Neuronal stem cell (in vitro differentiated cells): ENCODE results near the gene ACSM6. TPM values are rescaled to one million over a fixed set of nuclear protein-coding genes. Genes with fewer than 3 reads are reported as not detected.

ENCODE experiments used
- DNase-seq: peaks from one replicate; pipeline ENCODE4 v3.0.0-alpha.2; 2013; ENCODE audit warnings: low spot score
- H2AFZ ChIP-seq: one replicate; pipeline ENCODE4 v1.6.1; 2013; ENCODE audit warnings: mild to moderate bottlenecking, low read length, inconsistent platforms
- H2AK5ac ChIP-seq: 2 replicates; pipeline ENCODE4 v1.6.1; 2013; ENCODE audit warnings: low read depth, mild to moderate bottlenecking, inconsistent platforms, low read length, moderate library complexity, mixed read lengths
- H2BK120ac ChIP-seq: 2 replicates; pipeline ENCODE4 v1.6.1; 2013; ENCODE audit warnings: low read depth, mild to moderate bottlenecking, inconsistent platforms, low read length, moderate library complexity, mixed read lengths
- H2BK12ac ChIP-seq: one replicate; pipeline ENCODE4 v1.6.1; 2013; ENCODE audit warnings: low read length, inconsistent platforms
- H2BK15ac ChIP-seq: 2 replicates; pipeline ENCODE4 v1.6.1; 2013; ENCODE audit warnings: mild to moderate bottlenecking, low read length, inconsistent platforms, mixed read lengths
- H2BK5ac ChIP-seq: one replicate; pipeline ENCODE4 v1.6.1; 2013; ENCODE audit warnings: inconsistent platforms, mild to moderate bottlenecking, low read length, moderate library complexity
- H3K14ac ChIP-seq: one replicate; pipeline ENCODE4 v1.6.1; 2013; ENCODE audit warnings: low read length, inconsistent platforms
- H3K18ac ChIP-seq: 2 replicates; pipeline ENCODE4 v1.6.1; 2013; ENCODE audit warnings: low read length, inconsistent platforms
- H3K23ac ChIP-seq: 2 replicates; pipeline ENCODE4 v1.6.1; 2013; ENCODE audit warnings: low read depth, mild to moderate bottlenecking, mixed read lengths, low read length, inconsistent platforms; ENCODE audit not compliant: poor library complexity
- H3K27ac ChIP-seq: replicated peaks from 3 replicates; pipeline ENCODE4 v1.5.1; 2013; ENCODE audit warnings: low read length, inconsistent platforms
- H3K27me3 ChIP-seq, 3 experiments: 2 replicates each; pipeline ENCODE4 v1.6.1; 2013; ENCODE audit warnings: low read length in 3 of 3, mild to moderate bottlenecking in 2 of 3, inconsistent platforms in 1 of 3, low read depth in 1 of 3, mixed read lengths in 1 of 3, moderate library complexity in 1 of 3; ENCODE audit not compliant: control insufficient read depth in 3 of 3, insufficient read depth in 3 of 3
- H3K36me3 ChIP-seq, 2 donors: replicated peaks in 1 of 2; 2 replicates each; pipeline ENCODE4 v1.6.1; 2013; ENCODE audit warnings: low read length in 2 of 2; ENCODE audit not compliant: control insufficient read depth in 2 of 2, insufficient read depth in 2 of 2
- H3K4ac ChIP-seq: 2 replicates; pipeline ENCODE4 v1.6.1; 2013; ENCODE audit warnings: inconsistent platforms, mild to moderate bottlenecking, low read length, moderate library complexity
- H3K4me1 ChIP-seq, 2 donors: 1 replicate in 1 of 2; 2 replicates in 1 of 2; pipeline ENCODE4 v1.6.1; 2013; ENCODE audit warnings: low read length in 2 of 2, low read depth in 1 of 2; ENCODE audit not compliant: control insufficient read depth in 2 of 2, insufficient read depth in 1 of 2
- H3K4me2 ChIP-seq: one replicate; pipeline ENCODE4 v1.6.1; 2013; ENCODE audit warnings: mild to moderate bottlenecking, low read length, inconsistent platforms; ENCODE audit not compliant: insufficient read depth, poor library complexity, severe bottlenecking
- H3K4me3 ChIP-seq, 2 donors: 2 replicates each; pipeline ENCODE4 v1.5.1; 2013; ENCODE audit warnings: low read length in 2 of 2, mild to moderate bottlenecking in 2 of 2, inconsistent platforms in 1 of 2, moderate library complexity in 1 of 2
- H3K79me1 ChIP-seq: one replicate; pipeline ENCODE4 v1.6.1; 2013; ENCODE audit warnings: low read depth, mild to moderate bottlenecking, inconsistent platforms, low read length, moderate library complexity
- H3K9ac ChIP-seq: one replicate; pipeline ENCODE4 v1.6.1; 2013; ENCODE audit warnings: mild to moderate bottlenecking, low read depth, low read length, inconsistent platforms; ENCODE audit not compliant: poor library complexity
- H3K9me3 ChIP-seq, 2 donors: replicated peaks in 1 of 2; 2 replicates each; pipeline versions ENCODE3 to v1.6.1; 2013; ENCODE audit warnings: low read length in 2 of 2, mild to moderate bottlenecking in 2 of 2, inconsistent platforms in 1 of 2, low read depth in 1 of 2, mixed read lengths in 1 of 2, moderate library complexity in 1 of 2; ENCODE audit not compliant: control insufficient read depth in 2 of 2, insufficient read depth in 1 of 2
- H4K8ac ChIP-seq: one replicate; pipeline ENCODE4 v1.6.1; 2013; ENCODE audit warnings: low read depth, mild to moderate bottlenecking, inconsistent platforms, low read length, moderate library complexity
- H4K91ac ChIP-seq: one replicate; pipeline ENCODE4 v1.6.1; 2013; ENCODE audit warnings: low read length, low read depth, mild to moderate bottlenecking, inconsistent platforms; ENCODE audit not compliant: poor library complexity
- WGBS, 2 donors: extraction: QIAGEN DNeasy Blood & Tissue Kit; methylation state at CpG; one replicate each; pipeline ENCODE4 v1.1.7; 2013; ENCODE audit warnings: missing lambda C conversion rate in 2 of 2, mixed read lengths in 1 of 2; ENCODE audit not compliant: insufficient read length in 2 of 2, insufficient replicate concordance in 1 of 2; ENCODE audit errors: extremely low coverage in 2 of 2; 5-methylcytosine and 5-hydroxymethylcytosine counted together
- polyA plus RNA-seq, 2 experiments: library from polyadenylated mRNA; stranded (reverse); fragments of 200-250 nt; gene quantifications; one replicate each; pipeline ENCODE4 v1.2.3, GENCODE V29; 2013

ACSM6 gene
- polyA plus RNA-seq (2013, experiment 1 of 2) = 0.03 TPM
- polyA plus RNA-seq (2013, experiment 2 of 2) = not detected

- H2BK120ac ChIP-seq = no peak within 1 kb of the TSS
- H3K9me3 ChIP-seq = no peaks in the 10 kb centered on the region
- no peak within 1 kb of the TSS for H3K9ac ChIP-seq
- H3K27me3 ChIP-seq = peaks cover 0 to 6% (median 0%) of the 10 kb centered on the region in 3 experiments
- no peak within 1 kb of the TSS for H2AK5ac ChIP-seq
- peaks cover 0 to 8% of the 10 kb centered on the region in 2 donors for H3K4me1 ChIP-seq
- no peak within 1 kb of the TSS for H2BK15ac ChIP-seq
- no CpG with 5 or more reads among the region's 1 CpG for WGBS, 2 donors
- H2BK5ac ChIP-seq = no peak within 1 kb of the TSS
- H3K23ac ChIP-seq = no peak within 1 kb of the TSS
- no peak within 1 kb of the TSS for H3K27ac ChIP-seq
- H2BK12ac ChIP-seq = no peak within 1 kb of the TSS
- no peak for DNase-seq
- H3K18ac ChIP-seq = no peak within 1 kb of the TSS
- H4K8ac ChIP-seq = no peak within 1 kb of the TSS
- H3K14ac ChIP-seq = no peak within 1 kb of the TSS
- no peak within 1 kb of the TSS for H3K4me2 ChIP-seq
- H3K79me1 ChIP-seq = no peaks in the 10 kb centered on the region
- no peak within 1 kb of the TSS for H2AFZ ChIP-seq
- no peaks in the 10 kb centered on the region for H3K36me3 ChIP-seq
- no peak within 1 kb of the TSS for H3K4ac ChIP-seq
- H4K91ac ChIP-seq = no peak within 1 kb of the TSS
- no peak within 1 kb of the TSS for H3K4me3 ChIP-seq
Measured at GRCh38 chr10:95193944-95194343, at the start of gene ACSM6. TSS of gene ACSM6 (plus strand) at chr10:95194238. CDS start at chr10:95194486, 248 bp downstream.

GRCh38 chr10:95168694-95169093 is 25.3 kb upstream of the ACSM6 start:
- no peak overlapping the region for H3K27ac ChIP-seq
- H3K27me3 ChIP-seq = no peaks in the 10 kb centered on the region
- no peak overlapping the region for H3K9ac ChIP-seq
- H3K23ac ChIP-seq = no peak overlapping the region
- H3K4me2 ChIP-seq = no peak overlapping the region
- no peak overlapping the region for H2BK12ac ChIP-seq
- no peak overlapping the region for H3K4ac ChIP-seq
- H3K9me3 ChIP-seq = no peaks in the 10 kb centered on the region
- H2AFZ ChIP-seq = no peak overlapping the region
- no peak overlapping the region for H3K14ac ChIP-seq
- H4K91ac ChIP-seq = no peak overlapping the region
- no peak overlapping the region for H2BK15ac ChIP-seq
- no peak overlapping the region for H2BK120ac ChIP-seq
- no CpG with 5 or more reads among the region's 4 CpGs for whole genome bisulfite sequencing, 2 donors
- H3K4me1 ChIP-seq = no peaks in the 10 kb centered on the region
- H2BK5ac ChIP-seq = no peak overlapping the region
- H3K18ac ChIP-seq = no peak overlapping the region
- H3K36me3 ChIP-seq = no peaks in the 10 kb centered on the region
- DNase-seq = no peak
- no peak overlapping the region for H3K4me3 ChIP-seq
- no peak overlapping the region for H2AK5ac ChIP-seq
- no peak overlapping the region for H4K8ac ChIP-seq
- H3K79me1 ChIP-seq = peaks cover 2% of the 10 kb centered on the region

GRCh38 chr10:95169522-95169921 is 24.5 kb upstream of the ACSM6 start:
- H2AFZ ChIP-seq = no peak overlapping the region
- no peak overlapping the region for H2BK15ac ChIP-seq
- H2BK5ac ChIP-seq = no peak overlapping the region
- H3K23ac ChIP-seq = no peak overlapping the region
- no peak overlapping the region for H3K4me2 ChIP-seq
- no peaks in the 10 kb centered on the region for H3K9me3 ChIP-seq
- H3K9ac ChIP-seq = no peak overlapping the region
- no peak overlapping the region for H3K4me3 ChIP-seq
- no peak overlapping the region for H2BK12ac ChIP-seq
- H3K4me1 ChIP-seq = no peaks in the 10 kb centered on the region
- H3K27me3 ChIP-seq = no peaks in the 10 kb centered on the region
- H3K4ac ChIP-seq = no peak overlapping the region
- H3K79me1 ChIP-seq = peaks cover 2% of the 10 kb centered on the region
- H3K36me3 ChIP-seq = no peaks in the 10 kb centered on the region
- H2AK5ac ChIP-seq = no peak overlapping the region
- no peak overlapping the region for H4K8ac ChIP-seq
- H3K14ac ChIP-seq = no peak overlapping the region
- H3K18ac ChIP-seq = no peak overlapping the region
- WGBS, 2 donors = no CpG with 5 or more reads among the region's 1 CpG
- H4K91ac ChIP-seq = no peak overlapping the region
- DNase-seq = no peak
- no peak overlapping the region for H3K27ac ChIP-seq
- no peak overlapping the region for H2BK120ac ChIP-seq

GRCh38 chr10:95170790-95171189 is 23.2 kb upstream of the ACSM6 start:
- no peak overlapping the region for H3K14ac ChIP-seq
- no peak overlapping the region for H2BK5ac ChIP-seq
- H2BK120ac ChIP-seq = no peak overlapping the region
- H3K9ac ChIP-seq = no peak overlapping the region
- H3K4ac ChIP-seq = no peak overlapping the region
- H2AFZ ChIP-seq = no peak overlapping the region
- no peak overlapping the region for H2BK12ac ChIP-seq
- no peak overlapping the region for H4K91ac ChIP-seq
- H3K27ac ChIP-seq = no peak overlapping the region
- no peak for DNase-seq
- H3K4me3 ChIP-seq = no peak overlapping the region
- no peak overlapping the region for H3K23ac ChIP-seq
- H3K4me1 ChIP-seq = no peaks in the 10 kb centered on the region
- no peak overlapping the region for H2BK15ac ChIP-seq
- no peak overlapping the region for H3K18ac ChIP-seq
- no peak overlapping the region for H3K4me2 ChIP-seq
- no peaks in the 10 kb centered on the region for H3K27me3 ChIP-seq
- no peaks in the 10 kb centered on the region for H3K9me3 ChIP-seq
- no CpG with 5 or more reads among the region's 2 CpGs for WGBS, 2 donors
- no peaks in the 10 kb centered on the region for H3K36me3 ChIP-seq
- H2AK5ac ChIP-seq = no peak overlapping the region
- H4K8ac ChIP-seq = no peak overlapping the region
- peaks cover 2% of the 10 kb centered on the region for H3K79me1 ChIP-seq
